ENCODE data around the gene CYP4F12.

DNA sequence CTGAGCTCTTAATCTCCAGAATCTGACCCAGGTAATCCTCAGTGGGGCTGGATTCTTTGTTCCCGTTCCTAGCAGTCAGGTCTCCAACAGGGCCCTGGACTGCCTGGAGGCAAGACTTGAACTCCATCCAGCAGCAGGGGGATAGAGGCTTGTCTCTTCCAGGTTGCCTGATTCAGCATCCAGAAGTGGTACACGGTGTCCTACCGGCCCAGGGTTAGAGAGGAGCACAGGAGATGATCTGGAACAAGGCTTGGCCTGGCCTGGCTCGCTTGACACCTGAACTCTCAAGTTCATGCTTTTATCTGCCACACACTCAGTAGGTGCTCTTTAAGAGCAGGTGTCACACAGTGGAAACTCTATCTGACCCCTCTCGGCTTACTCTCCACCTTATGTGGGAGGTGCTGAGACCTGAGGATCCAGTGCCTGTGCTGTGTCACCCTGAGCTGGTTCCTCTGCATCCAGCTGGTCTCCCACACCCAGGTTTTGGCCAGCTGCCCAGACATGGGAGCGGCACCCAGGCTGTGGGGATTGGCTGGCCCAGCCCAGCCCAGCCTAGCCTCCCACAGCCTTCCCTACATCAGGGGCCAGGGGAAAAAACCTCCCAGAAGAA is 32.5 kb upstream of the CYP4F12 start, which contains the start of gene CYP4F3:
- TF ChIP-seq EP300 (IDR thresholded peaks at IDR 0.05; ENCODE audit: borderline replicate concordance in 1 of 2, low read depth in 2 of 2, low read length in 2 of 2) = no peak
- no peak for TF ChIP-seq SIN3A (conservative IDR thresholded peaks at IDR 0.05 in 1 of 2, IDR thresholded peaks at IDR 0.05 in 1 of 2; ENCODE audit: low read depth in 1 of 2, low read length in 2 of 2)
- TF ChIP-seq CTCF (IDR thresholded peaks at IDR 0.05; ENCODE audit: control extremely low read depth in 1 of 3, insufficient read depth in 1 of 3, low read depth in 1 of 3, low read length in 3 of 3) = no peak
- TF ChIP-seq YY1 (IDR thresholded peaks at IDR 0.05; ENCODE audit: low read depth, low read length) = no peak
- TF ChIP-seq CEBPB (IDR thresholded peaks at IDR 0.05; ENCODE audit: low read depth, low read length) = no peak
- no peak for TF ChIP-seq CHD2 (IDR thresholded peaks at IDR 0.05; ENCODE audit: low read length)
